Fibroblast of pulmonary artery (primary cell): ENCODE measurements around the gene HPN.

Experiments
- DNase-seq: peaks from one replicate; pipeline ENCODE4 v3.0.0-alpha.2; 2010; ENCODE audit warnings: low read depth
- H3K4me3 ChIP-seq: replicated peaks from 2 replicates; pipeline ENCODE4 v1.5.1; 2011; ENCODE audit warnings: low read depth, mild to moderate bottlenecking, control low read depth, low read length, moderate library complexity
- CTCF ChIP-seq: IDR thresholded peaks from 2 replicates; pipeline ENCODE4 v1.5.1; 2011; ENCODE audit warnings: mild to moderate bottlenecking, control low read depth, low read length, inconsistent platforms; ENCODE audit errors: missing control alignments

The HPN gene

GRCh38 chr19:35088131-35088913 lies 46.8 kb downstream of the HPN start:
- DNase-seq, result peak; percentile 68
- no peak overlapping the region for H3K4me3 ChIP-seq
- TF ChIP-seq CTCF, result no peak

GRCh38 chr19:35089554-35089953 lies 48.0 kb downstream of the HPN start:
- DNase-seq, result no peak
- H3K4me3 ChIP-seq, result no peak overlapping the region
- TF ChIP-seq CTCF, result no peak

- TF ChIP-seq CTCF, result no peak
- no peak for DNase-seq
- no peak overlapping the region for H3K4me3 ChIP-seq
Measured at GRCh38 chr19:35090160-35090505, 48.6 kb downstream of the HPN start.

GRCh38 chr19:35090506-35091214 lies 49.1 kb downstream of the HPN start:
- H3K4me3 ChIP-seq, result no peak overlapping the region
- TF ChIP-seq CTCF, result peak; percentile 65
- DNase-seq, result peak; percentile 66

- no peak for DNase-seq
- TF ChIP-seq CTCF, result no peak
- H3K4me3 ChIP-seq, result no peak overlapping the region
Measured at GRCh38 chr19:35093430-35093829, 51.9 kb downstream of the HPN start.

GRCh38 chr19:35093941-35094647 lies 52.6 kb downstream of the HPN start:
- no peak for TF ChIP-seq CTCF
- H3K4me3 ChIP-seq, result no peak overlapping the region
- no peak for DNase-seq
